GM13976 (cell line): ENCODE data around the gene DNAH1.

Experiments used
- DNase-seq: peaks from one replicate; pipeline ENCODE4 v3.0.0; 2012; ENCODE audit warnings: low spot score
- in situ Hi-C: fragments of 300-500 bp; cut with MboI; formaldehyde crosslinking; loops from one replicate; pipeline ENCODE4 v1.12.0; 2022; ENCODE audit warnings: low sequenced_read_pairs, mixed read lengths, inconsistent platforms; ENCODE audit not compliant: unreplicated experiment
- TF ChIP-seq, protein P1 (sequence below): IDR thresholded peaks from 2 replicates; pipeline ENCODE4 v1.5.1; 2012; ENCODE audit warnings: borderline replicate concordance, mild to moderate bottlenecking; ENCODE audit not compliant: insufficient read depth; ENCODE audit errors: extremely low read depth, missing control alignments, control extremely low read depth

DNAH1 gene

DNA sequence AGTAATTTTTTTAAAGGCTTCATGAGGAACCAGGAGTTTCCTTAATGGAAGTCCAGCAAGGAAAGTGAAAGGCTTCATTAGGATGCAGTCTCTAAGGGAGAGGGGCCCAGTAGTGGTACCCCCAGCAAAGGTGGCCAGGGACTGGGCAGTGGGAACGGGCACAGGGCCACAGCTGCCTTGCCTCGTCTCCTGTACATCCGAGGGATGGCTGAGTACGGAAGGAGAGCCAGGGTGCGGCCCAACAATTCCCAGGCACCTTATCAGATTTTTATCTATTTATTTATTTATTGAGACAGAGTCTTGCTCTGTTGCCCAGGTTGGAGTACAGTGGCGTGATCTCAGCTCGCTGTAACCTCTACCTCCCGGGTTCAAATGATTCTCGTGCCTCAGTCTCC lies 114.3 kb downstream of the DNAH1 start:
- TF ChIP-seq, protein P1, sequence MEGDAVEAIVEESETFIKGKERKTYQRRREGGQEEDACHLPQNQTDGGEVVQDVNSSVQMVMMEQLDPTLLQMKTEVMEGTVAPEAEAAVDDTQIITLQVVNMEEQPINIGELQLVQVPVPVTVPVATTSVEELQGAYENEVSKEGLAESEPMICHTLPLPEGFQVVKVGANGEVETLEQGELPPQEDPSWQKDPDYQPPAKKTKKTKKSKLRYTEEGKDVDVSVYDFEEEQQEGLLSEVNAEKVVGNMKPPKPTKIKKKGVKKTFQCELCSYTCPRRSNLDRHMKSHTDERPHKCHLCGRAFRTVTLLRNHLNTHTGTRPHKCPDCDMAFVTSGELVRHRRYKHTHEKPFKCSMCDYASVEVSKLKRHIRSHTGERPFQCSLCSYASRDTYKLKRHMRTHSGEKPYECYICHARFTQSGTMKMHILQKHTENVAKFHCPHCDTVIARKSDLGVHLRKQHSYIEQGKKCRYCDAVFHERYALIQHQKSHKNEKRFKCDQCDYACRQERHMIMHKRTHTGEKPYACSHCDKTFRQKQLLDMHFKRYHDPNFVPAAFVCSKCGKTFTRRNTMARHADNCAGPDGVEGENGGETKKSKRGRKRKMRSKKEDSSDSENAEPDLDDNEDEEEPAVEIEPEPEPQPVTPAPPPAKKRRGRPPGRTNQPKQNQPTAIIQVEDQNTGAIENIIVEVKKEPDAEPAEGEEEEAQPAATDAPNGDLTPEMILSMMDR, result no peak
- in situ Hi-C loops, result no loop called here
- DNase-seq, result no peak

DNA sequence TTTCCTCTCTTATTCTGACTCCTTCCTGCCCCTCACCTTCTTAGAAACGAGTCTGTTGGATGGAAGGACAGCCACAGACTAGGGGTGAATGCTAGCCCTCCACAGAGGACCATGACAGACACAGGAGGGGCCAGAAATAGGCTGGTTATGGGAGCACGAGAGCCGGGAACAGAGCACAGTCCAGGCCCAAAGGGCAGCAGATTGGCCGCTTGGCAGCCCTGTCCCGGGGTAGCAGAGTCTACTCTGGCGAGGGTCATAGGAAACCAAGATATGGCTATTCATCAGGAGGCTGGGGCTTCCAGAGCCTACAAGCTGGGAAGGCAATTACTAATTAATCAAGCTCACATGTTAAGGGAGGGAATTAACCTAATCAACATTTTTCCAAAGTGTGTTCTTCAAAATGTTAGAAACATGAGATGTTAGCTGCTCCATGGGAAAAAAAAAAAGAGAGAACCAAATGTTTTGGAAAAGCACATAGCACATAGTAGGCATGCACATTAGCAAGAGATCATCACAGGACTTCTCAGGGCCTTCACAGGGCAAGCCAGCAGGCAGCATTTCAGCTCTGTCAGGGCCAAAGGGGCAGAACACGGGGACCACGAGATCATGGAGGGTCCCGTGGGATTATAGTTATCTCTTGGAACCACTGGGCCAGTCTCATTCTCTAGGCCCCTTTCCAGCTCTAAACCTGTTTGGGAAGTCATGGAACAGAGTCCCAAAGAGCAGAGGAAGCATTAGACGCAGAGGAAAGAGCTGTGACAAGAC lies 115.5 kb downstream of the DNAH1 start:
- no peak for DNase-seq
- in situ Hi-C loops, result no loop called here
- TF ChIP-seq, protein P1, result no peak

DNA sequence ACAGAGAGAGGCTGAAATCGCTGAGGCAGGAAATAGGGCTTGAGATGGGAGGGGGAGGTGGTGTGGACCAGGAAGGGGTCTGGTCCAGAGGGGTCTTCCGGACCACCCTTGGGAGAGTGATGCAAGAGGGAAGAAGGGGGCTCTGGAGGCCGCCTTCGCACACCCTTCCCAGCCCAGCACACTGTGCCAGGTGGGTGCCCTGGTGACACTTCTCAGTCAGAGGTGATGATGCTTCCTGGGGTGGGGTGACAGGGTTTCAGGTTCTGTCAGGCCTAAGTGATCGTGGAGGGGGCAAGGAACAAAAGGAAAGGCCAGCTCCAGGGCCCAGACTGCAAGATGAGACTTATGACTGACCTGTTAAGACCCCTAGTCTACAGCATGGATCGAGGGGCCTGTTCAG lies 116.1 kb downstream of the DNAH1 start:
- TF ChIP-seq, protein P1, result no peak
- no peak for DNase-seq
- in situ Hi-C loops, result no loop called here

DNA sequence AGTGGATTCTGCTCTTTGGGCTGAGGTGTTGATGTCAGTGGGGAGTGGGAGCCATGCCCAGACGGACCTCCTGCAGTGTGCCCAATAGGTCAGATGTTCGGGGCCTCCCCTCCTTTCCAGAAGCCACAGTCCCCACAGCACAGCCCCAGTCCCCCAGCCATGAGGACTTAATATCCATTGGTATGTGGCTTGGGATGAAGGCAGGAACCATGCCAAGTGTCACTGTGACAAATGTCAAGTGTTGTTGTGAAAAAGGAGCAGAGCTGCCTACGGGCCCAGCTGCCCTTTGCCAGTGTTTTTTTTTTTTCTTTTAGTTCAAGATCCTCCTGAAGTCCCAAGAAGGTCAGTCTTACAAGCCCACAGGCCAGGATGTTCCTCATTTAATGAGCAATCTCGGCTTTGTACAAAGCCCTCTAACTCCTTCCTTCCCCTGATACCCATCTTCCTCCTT lies 116.6 kb downstream of the DNAH1 start:
- TF ChIP-seq, protein P1, result no peak
- in situ Hi-C loops, result no loop called here
- DNase-seq, result no peak

DNA sequence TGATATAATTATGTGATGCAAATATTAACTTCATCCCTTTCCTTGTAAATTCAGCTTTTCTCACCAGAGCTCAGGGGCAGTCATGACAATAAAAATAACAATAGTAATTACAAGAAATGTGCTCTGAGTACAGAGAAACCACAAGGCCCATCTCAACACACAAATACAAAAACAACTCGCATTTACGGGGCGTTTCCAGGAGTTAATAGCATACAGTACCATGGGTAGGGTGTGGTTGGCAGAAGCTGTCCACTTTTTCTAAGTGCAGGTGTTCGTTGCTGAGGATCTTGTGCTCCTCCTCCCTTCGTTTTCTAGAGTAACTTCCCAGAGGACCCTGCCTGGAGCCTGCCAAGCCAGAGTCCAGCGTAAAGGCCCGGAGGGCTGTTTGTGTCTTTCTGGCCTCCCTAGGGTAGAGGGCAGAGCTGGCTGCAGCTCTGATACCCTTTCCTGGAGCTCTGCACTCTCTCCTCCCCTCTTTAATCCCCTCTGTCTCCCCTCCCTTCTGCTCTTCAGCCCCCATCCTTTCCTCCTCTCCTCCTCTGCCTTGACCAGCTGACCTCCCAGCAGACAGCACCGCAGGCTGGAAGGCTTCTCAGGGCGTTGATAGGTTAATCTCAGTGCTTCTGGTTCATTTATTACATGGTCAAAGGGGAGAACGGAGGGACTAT lies 117.3 kb downstream of the DNAH1 start:
- in situ Hi-C loops, result no loop called here
- TF ChIP-seq, protein P1, result no peak
- no peak for DNase-seq

DNA sequence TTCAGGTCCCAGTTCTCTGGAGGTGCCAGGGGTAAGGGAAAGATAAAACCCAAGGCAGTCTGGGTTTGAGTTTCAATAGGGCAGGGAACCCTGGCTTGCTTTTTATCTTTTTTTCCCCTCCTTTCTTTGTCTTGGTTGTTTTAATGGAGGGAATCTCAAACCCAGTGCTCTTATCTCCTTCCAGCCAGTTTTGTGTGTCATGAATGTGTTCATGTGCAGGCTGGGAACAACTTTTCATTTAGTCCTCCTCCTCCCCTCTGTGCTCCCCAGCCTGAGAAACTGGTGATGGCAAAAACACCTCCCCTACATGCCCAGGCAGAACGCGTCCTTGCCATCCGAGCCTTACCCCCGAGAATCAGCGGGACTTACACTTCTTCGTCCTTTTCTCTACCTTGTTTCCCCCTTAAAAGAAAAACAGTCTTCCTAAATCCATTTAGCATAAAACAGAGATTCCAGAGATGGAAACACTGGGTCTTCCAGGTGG lies 117.9 kb downstream of the DNAH1 start:
- no peak for DNase-seq
- in situ Hi-C loops, result no loop called here
- TF ChIP-seq, protein P1, result no peak
